ENCODE measurements around the gene BTC.
"Not testable (repeated sequence)": the region's sequence is repeated elsewhere in the genome, so short reads cannot be mapped to it uniquely, and the experiment has no call there.

The BTC gene

GRCh38 chr4:74794382-74795010 lies at the start of gene BTC:
Gene BTC (minus strand): TSS chr4:74794523. CDS start chr4:74794325, 198 bp downstream.
- no peak for DNase-seq

- DNase-seq, result no peak
Observed at GRCh38 chr4:74840936-74841509, 46.7 kb upstream of the BTC start.

DNA sequence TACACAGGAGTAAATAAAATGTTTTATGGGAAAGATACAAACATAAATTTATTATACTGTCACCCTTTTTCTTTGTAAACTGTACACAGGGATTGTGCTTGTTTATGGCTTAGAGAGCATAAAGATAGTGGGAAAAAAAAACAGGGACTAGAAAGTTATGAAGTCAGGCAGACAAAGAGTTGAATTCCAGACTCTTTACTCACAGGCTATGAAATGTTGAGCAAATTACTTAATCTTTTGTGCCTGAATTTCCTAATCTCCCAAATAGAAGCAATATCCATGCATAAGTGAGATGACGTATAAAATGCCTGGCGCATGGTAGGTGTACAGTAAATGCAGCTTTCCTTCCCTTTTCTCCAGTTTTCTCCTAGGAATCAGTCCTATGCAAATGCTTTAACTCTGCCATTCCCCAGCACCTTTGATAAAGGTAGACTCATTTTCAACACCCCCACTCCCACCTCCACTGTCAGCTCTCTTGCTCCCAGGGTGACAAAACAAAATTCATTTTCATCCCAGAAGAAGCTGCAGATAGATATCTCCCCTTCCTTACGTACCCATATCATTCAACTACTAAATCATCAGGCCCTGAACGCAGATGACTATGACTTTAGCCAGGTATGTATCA lies 44.5 kb upstream of the BTC start:
- DNase-seq, result peak; percentile 9

DNA sequence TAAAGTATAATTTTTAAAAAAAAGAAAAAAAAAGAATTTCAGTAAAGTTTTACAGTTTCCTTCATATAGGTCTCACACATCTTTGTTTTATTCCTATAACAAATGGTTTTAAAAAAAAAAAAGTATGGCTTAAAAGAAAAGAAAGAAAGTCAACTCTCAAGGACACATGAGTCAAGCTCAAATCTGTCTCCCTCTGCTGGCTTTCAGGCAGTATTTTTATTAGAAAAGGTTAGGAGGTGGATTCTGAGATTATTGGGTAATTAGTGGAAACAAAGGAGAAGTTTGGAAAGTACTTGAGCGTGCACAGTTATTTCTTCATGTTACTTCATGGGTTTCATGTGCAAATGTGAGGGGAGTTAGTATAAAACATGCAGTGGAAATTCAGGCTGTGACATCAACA lies 36.6 kb upstream of the BTC start:
- DNase-seq, result no peak

DNA sequence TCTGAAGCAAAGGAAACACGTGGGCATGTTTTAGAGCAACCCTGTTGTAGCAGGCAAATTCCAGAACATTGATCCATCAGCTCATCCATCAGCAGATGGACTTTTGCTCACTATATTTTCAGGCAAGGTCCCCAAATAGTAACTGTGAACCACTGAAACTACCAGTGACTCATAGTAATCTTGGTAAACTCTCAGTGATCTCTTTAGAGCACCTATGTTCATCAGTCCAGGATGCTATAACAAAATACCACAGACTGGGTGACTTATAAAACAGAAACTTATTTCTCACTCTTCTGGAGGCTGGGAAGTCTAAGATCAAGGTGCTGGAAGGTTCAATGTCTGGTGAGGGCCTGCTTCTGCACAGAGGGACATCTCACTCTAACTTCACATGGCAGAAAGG lies 28.9 kb upstream of the BTC start:
- no peak for DNase-seq

DNA sequence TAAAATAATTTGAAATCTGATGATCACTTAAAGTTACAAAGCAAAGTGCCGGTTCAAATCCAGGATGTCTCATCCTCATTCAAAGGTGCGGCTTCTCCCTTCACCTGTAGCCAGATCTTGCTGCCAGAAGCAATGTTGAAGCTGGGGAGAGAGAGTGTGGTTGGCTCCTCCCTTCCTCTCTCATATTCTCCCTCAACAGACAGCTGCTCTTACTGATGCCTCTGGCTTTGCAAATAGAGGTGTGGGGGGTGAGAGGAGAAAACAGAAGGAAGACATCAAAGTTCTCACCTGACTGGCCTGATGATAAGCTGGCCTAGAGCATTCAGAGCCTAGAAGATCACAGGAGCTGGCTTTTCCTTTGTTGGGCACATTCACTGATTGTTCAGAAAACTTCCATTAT lies 28.3 kb upstream of the BTC start:
- DNase-seq, result no peak

DNA sequence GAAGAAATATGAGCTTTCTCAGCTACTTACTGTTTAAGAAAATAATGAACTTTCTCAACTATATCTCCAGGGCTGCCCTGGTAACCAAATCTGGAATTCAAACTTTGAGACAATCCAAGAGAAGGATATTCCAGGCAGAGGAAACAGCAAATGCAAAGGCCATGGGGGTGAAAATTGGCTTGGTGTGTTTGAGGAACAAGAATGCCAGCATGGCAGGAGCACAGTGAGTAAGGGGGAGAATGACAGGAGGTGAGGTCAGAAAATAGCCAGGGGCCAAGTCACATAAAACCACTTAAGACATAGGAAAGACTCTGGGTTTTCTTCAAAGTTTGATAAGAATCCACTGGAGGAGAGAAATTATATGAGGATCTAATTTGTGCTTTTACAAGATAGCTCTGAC lies 27.2 kb upstream of the BTC start:
- no peak for DNase-seq

DNA sequence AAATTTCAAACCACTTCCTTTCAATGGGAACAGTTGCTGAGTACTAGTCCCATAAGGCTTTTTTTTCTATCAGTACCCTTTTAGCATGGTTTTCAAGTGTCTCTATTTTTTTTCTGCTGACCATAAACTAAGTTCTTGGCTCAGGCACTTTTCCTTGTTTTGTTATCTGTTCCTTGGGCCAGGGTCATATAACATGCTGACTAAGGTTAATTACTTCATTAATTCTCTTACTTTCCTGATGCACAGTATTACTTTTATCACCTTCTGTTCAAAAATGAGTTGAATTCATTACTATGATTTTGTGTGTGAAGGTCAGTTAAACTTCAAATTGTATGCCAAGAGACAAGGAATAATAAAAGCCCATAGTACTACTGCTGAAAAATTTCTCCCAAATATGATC lies 19.7 kb upstream of the BTC start:
- DNase-seq, result no peak

DNA sequence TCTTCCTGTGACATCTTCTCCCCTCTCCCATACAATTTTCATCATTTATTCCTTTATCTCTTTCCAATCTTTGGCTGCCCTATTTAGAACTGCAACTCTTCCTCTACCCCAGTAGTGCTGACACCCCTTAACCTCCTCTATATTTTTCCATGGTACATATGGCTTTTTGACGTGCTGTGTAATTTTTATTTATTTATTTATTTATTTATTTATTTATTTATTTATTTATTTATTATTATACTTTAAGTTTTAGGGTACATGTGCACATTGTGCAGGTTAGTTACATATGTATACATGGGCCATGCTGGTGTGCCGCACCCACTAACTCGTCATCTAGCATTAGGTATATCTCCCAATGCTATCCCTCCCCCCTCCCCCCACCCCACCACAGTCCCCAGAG lies 17.7 kb upstream of the BTC start:
- DNase-seq, result not testable (repeated sequence)

DNA sequence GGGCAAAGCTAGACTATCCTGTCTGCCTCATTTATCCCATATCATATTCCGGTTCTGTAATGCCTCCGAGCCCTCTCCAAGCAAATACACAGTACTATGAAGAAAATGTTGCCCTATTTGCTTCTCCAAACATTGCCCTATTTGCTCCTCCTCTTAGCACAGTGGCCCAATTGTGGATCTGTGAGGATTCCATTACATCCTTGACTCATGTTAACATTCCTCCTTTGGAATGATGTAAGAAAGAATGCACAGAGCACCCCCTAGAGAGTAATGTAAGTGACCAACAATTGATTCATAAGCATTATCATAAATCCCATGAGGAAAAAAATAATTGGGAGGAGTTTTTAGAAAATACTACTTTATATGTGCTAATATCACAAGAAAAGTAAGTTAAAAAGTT lies 11.3 kb upstream of the BTC start:
- peak; percentile 67 for DNase-seq

GRCh38 chr4:74800310-74800709 lies 6.0 kb upstream of the BTC start:
- no peak for DNase-seq

DNA sequence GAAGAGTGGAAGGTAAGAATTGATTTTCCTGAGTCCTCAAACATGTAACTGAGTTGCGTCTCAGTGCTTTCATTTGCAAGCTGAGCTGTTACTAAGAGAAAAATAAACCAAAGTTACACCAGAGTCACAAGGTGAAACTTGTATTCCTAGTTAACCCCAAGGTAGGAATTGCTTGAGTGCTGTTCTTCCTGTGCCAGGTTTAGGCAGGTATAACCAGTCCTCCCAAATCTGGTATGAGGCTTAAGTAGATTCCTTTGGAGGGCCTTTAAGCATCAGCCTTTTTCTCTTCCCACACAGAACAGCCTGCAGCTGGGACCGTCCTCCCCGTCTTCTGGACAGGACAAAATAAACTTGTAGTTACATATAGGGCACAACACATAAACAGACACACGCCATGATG lies 2.3 kb upstream of the BTC start:
- DNase-seq, result no peak

GRCh38 chr4:74793757-74794381 lies 454 bp downstream of the BTC start:
- no peak for DNase-seq

DNA sequence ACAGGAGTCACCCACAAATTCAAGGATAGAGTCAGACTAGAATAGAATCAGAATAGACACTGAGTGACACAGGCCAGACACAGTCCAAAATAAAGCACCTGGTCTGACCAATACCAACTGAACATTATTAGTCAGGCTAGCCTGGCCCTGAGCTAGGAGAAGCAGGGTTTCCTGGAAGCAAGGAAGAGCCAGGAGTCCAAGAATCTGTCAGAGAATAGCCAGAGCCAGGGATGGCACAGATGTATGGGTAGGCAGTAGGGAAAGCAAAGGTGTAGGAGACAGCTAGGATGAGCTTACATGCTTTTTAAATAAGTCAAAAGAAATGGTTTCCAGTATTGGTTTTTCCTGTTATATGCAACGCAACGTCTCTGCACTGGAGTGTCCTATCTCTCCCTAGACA lies 3.7 kb downstream of the BTC start:
- no peak for DNase-seq

- DNase-seq, result no peak
Observed at GRCh38 chr4:74789518-74789917, 4.8 kb downstream of the BTC start.

GRCh38 chr4:74777531-74777930 lies 16.8 kb downstream of the BTC start:
- DNase-seq, result peak; percentile 1

GRCh38 chr4:74772783-74773182 lies 21.5 kb downstream of the BTC start:
- no peak for DNase-seq

DNA sequence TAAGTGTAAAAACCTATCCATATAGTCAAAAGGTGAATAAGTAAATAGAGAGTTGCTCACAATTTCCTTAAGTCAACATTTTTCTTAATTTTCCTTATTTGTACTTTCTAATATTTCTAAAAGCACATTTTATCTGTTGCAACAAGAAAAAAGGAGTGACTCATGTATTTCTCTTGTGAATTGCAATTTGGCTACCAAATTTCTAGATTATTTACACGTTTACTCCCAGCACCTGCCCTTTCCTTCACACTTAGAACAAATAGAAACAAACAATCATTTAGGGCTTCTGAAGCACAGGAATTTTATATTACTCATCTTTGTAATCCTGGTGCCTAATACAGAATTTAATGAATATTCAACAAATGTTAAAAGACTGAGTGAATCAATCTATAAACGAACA lies 22.2 kb downstream of the BTC start:
- DNase-seq, result no peak

DNA sequence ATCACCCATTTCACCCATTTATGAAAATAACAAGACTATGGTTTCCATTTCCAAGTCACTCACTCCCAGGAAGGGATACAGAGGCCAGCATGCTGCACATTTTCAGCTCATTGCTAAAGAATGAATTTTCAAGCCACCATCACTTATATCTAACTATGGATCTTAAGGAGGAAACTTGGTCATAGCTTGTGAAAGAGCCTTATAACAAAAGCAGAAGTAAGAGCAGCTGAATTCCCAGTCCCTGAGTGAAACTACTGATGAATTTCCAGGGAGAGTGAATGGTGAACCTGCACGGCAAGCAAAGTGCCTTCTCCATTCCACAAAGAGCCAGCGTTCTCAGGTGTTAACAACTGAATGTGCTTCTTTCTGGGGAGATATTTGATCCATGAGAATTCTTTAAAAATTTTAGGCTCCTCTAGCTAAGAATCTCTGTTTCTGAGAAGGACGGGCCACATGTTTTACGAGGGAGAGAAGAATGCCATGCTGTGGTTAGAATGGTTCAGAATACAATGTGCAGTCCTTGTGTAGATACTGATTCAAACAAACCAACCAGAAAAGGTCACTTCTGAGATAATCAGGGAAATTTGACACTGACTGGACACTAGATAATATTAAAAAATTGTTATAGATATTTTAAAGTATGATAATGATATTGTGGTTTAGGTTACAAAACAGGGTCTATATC lies 24.0 kb downstream of the BTC start:
- DNase-seq, result no peak

DNA sequence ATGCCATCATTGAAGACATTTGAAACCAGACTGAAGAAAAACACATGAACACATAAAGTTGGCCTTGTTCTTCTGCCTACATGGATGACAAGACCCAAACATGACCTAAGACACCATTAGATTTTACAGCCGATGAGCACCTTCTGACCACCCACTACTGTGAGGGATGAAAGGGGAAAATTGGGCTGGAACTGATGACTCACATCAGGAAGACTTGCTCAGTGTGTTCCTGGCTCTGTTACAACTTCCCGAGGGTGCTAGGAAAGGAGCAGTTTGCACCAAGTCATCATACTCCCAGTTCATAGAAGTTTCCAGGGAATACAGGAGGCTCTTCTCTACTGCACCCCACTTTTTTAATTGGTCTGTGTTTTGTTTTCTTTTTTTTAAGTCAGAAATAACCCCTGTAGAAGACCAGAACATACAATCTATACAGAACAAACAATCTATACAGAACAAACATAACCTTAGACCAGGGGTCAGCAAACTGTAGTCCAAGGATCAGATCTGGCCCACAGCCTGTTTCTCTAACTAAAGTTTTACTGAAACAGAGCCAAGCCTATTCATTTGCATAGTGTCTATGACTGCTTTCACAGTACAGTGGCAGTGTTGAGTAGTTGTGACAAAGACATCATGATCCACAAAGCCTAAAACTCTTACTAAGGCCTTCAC lies 25.3 kb downstream of the BTC start:
- peak; percentile 25 for DNase-seq

- DNase-seq, result no peak
Observed at GRCh38 chr4:74764119-74764518, 30.2 kb downstream of the BTC start.

- DNase-seq, result no peak
Observed at GRCh38 chr4:74758551-74759145, 35.7 kb downstream of the BTC start.

DNA sequence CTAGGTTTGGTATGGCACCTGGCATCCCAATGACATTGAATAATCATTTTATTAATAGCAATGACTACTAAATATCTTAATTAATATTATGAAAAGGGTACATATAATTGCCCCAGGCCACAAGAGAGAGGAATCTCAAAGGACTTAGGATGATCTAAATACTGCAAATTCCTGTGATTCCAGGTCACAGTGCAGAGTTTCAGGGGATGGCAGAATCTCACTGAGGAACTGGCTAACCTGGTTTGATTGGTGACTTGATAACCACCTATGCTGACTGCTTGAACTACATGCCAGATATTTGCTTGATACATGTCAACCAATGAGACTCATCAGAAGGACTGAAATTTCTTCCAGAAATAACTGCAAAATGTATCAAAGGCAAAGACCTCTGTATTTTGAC lies 37.2 kb downstream of the BTC start:
- DNase-seq, result no peak
